GM18520 (cell line): ENCODE measurements around the gene FMN1.

Source experiments
- ATAC-seq: cut with Tn5 transposase; IDR thresholded peaks from one replicate; pipeline ENCODE4 v1.9.1; 2021; ENCODE audit not compliant: unreplicated experiment

Gene FMN1

DNA sequence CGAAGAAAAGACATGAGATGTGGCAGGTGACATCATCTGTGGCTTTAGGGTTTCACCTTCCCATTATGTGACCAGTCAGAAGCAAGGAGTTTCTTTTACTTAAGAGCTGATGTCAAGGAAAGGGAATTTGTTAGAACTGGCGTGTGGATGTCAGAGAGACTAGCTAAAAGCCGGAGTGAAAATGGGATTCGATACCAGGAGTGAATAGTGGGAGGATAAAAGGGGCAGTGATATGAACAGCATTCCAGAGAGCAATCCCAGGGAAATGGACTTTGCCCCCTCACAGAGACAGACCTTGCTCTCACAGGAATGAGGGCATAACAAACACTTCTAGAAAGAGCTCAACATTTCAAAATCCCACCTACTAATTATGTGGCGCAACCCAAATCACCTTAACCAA, 5.9 kb upstream of the FMN1 start:
- no peak for ATAC-seq

DNA sequence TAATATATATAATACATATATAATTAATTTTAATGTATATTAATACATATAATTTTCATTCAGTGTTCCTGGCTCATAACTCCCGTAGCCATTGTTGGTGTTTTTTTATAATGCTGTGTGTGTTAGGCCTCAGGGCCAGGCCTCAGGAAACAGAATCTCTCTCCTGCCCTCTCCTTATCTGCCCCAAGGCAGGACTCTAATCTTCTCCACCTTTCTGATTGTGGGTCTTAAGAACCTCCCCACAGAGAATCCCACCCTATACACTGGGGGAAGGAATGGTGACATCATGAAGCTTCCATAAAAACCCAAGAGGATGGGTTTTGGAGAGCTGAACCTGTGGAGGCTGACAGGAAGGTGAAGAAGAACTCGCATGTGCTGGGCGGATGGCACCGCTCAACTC, 4.0 kb upstream of the FMN1 start:
- ATAC-seq = no peak

DNA sequence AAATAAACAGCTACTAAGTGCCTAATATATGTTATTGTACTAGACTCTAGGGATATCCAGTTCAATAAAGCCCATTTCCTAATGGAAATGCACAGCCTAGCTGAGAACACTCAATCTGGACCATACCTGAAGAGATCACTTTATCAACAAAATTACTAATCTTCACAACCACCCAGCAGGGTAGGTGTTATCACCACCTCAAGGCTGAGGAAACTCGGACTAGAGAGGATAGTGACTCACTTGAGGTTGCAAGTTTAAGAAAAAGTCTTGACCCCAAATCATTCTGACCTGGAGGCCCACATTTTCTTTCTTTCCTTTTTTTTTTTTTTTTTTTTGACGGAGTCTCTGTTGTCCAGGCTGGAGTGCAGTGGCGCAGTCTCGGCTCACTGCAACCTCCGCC, 3.1 kb upstream of the FMN1 start:
- no peak for ATAC-seq

DNA sequence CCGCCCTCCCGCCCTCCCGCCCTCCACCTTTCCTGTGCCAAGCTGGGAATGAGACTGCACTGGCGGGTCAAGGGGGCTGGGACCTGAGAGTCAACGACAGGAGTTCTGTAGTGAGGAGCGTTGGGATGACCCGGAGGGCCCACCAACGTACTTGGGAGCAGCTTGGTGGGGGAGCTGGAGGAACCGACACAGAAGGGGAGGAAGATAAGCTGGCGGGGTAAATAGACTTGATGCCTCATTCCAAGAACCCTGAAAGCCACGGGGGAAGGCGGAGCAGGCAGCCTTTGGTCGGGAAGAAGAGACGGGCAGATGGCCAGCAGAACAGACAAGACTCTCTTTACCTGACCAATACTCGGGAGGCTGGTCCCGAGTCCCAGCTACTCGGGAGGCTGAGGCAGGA, 277 bp downstream of the FMN1 start:
- no peak for ATAC-seq

DNA sequence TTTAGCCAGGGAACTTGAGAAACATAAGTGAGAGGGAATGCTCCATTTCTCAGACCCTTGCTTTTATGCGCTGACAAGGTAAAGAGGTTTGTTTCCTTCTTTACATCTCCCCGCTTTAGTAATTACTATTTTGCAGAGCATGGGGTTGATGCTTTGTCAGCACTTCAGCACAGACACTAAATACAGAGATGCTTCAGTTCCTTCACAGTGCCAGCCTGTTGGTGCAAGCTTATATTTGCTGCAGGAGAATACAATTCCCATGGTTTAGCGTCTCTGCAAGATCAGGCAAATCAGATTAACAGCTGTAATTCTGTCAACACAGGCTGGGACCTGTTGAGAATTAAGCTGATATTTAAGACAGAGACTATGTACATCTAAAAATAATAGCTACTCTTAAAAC, 2.9 kb downstream of the FMN1 start:
- no peak for ATAC-seq

DNA sequence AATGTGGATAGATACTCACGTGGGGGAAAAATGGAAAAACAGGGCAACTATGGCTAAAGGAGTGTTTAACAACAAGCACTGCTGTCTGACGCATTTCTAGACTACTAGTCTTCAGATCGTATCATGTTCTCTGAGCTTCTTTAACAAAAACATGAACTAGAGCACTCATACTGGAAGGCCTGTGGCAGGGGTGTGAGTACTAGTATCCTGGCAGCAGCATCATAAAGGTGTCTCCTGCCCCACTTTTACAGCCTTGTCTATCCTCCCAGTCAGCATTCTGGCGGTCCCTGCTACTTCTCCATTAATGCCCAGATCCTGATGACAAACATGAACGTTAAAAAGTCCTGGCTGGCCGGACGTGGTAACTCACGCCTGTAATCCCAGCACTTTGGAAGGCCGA, 4.0 kb downstream of the FMN1 start:
- peak; percentile 44 for ATAC-seq

DNA sequence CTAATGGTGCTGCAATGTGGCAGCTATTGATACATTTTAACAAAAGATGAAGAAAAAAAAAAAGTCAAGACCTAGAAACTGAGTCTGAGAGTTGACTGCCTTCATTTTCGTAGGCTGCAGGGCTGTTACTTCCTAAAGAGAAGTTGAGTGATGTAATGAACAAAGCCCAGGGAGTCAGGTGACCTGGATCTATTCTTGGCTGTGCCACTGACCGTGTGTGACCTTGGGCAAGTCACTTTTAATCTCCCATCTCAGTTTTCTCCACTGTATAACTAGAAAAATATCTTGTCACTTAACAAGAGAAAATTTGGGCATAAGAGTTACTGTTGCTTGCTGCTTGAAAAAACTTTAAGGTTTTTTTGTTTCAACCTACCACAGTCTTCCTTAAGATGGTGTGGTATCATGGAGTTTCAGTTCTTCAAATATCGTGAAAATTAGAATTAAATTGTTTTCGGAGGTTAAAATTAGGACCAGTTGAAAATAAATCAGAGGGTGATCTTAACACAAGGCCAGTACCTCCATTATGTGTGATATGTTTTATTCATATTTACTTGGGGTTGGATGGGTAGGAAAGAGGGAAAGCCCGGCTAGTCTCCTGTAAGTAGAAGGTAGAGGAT, 5.8 kb downstream of the FMN1 start:
- ATAC-seq = peak; percentile 43

DNA sequence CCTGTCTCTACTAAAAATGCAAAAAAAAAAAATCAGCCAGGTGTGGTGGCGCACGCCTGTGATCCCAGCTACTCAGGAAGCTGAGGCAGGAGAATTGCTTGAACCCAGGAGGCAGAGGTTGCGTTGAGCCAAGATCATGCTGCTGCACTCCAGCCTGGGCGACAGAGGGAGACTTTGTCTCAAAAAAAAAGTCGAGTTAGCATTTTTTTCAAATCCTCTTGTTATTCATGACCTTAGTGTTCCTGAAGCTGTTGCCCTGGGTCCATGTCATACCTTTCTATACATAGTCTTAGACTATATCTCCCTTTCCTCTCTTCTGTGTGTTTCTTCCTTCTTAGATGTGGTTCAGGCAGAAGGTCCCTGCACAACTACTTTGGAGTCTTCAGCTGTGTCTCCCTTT, 6.4 kb downstream of the FMN1 start:
- no peak for ATAC-seq

DNA sequence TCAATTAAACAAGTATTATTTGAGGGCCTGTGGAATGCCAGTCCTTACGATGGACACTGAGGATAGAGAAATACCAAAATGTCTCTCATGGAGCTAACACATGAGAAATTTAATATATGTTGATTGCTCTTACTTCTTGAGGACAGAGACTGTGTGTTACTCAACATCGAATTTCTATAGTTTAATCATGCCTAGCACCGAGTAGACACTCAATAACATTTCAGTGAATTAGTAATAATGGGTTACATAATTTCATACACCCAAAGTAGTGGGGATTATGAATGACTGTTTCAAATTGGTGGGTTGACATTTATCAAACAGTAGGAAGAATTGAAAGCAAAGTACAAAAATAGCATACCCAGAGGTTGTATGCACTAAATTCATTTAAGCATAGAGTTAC, 11.2 kb downstream of the FMN1 start:
- ATAC-seq = no peak

DNA sequence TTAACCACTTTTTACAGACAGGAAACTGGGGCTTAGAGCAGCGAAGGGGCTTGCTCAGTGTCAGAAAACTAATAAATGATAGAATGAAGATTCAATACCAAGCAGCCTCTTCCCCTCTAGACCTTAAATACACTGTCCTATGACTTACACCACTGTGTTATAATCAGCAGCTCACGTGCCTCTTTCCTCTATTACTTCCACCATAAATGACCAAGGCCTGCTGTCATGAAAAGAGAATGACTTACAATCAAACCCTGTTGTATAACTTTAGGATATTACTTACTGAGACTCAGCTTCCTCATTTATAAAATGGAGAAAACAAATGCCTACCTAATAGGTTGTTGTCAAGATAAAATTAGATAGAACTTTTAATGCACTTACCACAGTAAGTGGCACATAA, 11.6 kb downstream of the FMN1 start:
- ATAC-seq = no peak

DNA sequence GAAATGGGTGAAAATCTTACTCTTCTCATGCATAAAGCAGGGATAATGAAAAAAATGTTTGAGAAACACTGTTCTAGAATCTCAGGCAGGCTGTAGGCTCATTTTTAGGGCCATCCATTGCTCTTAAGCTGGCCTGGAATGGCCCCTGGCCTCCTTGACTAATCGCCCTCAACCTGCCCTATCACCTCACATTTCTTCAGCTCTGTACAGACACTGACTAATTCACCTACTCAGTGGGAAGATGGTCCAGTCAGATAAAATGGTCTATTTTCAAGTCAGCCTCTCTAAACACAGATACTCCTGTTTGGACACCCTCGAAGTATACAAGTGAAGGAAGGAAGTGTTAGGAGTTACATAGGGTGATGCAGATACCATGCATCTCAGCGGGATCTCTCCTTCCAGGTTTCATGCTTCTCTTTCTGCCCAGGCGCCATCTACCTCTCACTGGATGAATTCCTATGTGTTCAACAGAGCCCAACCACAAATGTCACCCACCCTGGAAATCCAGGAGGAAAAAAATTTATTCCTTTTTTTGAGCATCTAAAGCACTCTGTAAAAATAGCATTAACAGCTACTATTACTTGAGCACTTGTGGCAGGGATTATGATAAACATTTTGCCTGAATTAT, 12.1 kb downstream of the FMN1 start:
- ATAC-seq = no peak

DNA sequence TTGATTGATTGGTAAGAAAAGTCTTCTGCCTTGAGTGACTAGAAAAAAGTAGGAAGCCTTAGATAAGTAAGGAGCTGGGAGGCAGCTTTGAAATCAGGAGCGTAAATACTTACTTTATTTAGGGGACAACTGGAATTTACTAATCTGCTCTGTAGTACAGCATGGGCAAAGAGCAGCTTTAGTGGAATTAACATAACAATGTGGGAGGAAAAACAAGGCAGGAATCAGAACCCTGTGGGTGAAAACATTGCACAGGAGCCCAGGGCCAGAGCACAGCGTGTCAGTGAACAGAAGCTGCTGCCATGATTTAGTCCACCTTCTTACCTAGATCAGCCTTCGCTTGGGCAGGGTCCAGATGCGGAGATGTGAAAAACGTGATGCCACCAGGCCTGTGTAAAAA, 14.6 kb downstream of the FMN1 start:
- ATAC-seq = no peak

DNA sequence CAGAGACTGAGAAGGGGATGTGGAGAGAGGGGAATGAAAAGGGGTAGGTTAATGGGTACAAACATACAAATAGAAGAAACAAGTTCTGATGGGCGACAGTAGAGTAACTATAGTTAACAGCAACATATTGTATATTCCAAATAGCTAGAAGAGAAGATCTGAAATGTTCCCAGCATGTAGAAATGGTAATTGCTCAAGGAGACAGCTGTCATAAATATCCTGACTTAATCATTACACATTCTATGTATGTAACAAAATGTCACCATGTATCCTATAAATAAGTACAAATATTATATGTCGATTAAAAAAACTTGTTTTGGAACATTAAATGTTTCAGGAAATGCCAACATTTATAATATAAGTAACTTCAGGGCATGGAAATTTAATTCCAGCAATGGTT, 23.3 kb downstream of the FMN1 start:
- ATAC-seq = no peak

DNA sequence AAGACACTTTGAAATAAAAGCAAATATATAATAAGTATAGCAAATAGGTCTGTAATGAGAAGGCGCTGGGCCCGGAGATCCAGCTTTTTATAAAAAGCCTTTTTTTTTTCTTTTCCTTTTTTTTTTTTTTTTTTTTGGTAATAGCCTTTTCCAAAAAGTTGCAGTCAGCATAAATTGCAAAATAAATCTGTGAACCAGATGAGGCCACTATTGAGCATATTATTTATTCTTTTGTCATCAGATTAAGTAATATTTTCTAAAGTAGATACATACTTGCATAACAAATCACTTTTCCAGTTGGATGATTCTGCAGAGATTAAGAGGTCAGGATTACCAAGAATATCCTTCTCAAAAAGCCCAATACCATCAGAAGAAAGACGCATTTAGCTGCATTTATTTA, 24.9 kb downstream of the FMN1 start:
- no peak for ATAC-seq

DNA sequence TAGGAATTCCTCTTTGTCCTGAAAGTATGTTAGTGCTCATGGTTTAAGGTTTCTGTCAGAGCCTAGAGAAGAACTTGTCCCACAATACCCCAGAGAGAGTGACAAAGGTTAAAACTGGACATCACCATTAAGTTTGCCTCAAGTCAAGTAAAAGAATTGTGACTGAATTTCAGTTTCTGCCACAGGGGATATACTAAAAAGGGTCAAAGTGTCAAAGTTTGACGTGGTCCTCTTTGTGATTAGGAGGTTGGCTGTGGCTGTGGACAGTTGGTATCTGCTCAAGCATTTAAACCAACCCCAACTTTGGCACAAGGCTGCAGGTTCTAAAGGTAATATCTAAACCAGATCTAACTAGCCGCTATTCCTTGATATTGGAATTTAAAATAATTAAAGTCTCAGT, 26.1 kb downstream of the FMN1 start:
- ATAC-seq = peak; percentile 56

DNA sequence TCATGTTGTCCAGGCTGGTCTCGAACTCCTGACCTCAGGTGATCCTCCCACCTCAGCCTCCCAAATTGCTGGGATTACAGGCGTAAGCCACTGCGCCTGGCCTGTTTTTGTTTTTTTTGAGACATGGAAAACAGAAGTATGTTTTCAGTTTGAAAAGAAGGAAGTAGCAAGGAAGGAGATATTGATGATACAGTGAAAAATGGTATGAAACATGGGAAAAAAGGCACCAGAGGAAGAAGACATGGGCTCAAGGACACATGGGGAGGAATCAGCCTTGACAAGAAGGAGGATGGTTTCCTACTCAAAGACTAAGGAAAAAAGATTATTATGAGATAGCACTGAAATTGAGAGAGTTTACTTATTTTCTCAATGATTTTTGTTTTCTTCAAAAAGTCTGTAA, 30.7 kb downstream of the FMN1 start:
- no peak for ATAC-seq

DNA sequence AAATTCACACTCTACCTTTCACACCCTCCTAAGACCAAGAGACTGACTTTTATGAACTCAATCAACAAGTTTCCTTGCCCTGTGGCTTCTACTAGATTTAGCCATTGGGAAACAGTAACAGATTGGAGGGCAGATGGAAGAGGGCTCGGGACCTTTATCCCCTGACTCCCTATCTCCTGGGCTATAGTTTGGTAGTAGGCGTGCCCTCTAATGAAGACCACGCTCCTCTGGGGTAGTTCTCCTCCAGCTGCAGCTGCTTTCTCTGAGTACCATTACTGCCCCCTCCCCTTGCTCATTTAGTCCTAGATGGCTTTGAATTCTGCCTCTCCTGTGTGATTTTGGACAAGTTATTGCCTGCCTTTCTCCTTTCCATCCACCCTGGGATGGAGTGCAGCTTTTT, 33.3 kb downstream of the FMN1 start:
- ATAC-seq = no peak

DNA sequence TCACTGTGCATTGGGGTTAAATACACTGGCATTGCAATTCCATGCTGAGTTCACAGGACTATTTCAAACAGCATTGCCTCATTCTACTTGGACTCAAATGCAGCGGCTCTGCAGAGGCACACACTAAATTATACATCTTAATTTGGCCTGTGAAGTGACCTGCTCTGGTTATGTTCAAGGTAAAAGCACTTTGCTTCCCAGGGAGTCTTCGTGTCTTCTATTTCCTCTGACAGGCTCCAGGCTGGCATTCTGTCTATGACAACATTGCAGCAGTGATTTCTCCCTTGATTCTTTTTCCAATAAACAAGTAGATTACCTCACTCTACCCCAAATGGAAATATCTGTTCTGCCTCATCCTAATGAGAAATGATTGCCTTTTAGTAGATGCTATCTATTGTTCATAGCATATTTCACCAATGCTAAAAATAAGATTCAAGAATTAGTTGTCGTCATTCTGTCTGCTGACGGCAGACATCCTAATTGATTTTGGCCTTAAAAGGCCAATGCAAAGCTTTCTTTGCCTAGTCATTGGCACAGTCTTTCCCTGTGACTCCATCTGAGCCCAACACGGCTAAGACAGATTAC, 33.8 kb downstream of the FMN1 start:
- no peak for ATAC-seq

DNA sequence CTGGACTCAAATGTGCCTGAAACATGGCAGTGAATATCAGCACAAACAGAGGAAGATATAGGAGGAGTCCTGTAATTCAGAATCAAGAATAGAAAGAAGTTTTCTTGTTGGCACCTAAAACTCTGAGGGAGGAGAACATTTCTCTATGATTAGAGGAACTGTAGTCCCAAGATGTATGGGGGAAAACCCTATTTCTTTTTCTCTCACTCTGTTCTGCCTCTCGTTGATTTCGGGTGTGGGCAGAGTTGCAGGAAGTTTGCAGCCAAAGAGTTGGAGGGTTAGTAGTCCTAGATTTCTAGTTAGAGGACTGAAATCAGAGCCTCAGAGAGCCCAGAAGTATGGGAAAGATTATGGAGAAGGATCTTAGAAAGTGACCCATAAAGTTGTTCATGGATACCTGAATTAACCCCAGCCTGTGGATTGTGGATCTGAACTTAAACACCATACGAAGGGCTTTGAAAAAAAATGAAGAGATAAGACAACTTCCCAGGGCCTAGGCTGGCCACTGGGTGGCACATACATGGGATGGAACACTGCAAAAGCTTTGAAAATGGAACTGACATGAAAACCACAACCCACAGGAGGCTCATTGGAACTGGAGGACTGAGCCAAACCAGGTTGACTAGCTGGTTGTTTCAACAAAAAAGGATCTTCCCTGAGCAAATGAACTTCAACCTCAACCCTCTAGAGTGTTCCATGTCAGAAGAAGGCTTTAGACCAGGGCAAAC, 34.6 kb downstream of the FMN1 start:
- no peak for ATAC-seq

DNA sequence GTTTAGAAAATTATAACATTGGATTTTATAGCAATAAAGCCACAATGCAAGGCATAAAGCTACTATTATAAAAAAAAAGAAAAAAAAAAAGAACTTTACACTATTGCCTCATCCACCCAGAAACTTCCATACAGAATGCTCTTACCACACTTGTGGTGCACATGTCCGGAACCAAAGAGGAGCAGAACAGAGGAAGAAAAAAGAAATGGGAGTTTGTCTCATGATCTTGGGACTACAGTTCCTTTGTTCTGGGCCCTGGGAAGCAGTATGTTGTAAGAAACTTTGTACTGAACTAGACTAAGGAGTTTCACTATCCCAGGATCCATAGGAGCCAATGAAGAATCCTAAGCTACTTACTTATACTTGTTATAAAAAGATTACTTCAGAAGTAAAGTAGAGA, 36.1 kb downstream of the FMN1 start:
- no peak for ATAC-seq

DNA sequence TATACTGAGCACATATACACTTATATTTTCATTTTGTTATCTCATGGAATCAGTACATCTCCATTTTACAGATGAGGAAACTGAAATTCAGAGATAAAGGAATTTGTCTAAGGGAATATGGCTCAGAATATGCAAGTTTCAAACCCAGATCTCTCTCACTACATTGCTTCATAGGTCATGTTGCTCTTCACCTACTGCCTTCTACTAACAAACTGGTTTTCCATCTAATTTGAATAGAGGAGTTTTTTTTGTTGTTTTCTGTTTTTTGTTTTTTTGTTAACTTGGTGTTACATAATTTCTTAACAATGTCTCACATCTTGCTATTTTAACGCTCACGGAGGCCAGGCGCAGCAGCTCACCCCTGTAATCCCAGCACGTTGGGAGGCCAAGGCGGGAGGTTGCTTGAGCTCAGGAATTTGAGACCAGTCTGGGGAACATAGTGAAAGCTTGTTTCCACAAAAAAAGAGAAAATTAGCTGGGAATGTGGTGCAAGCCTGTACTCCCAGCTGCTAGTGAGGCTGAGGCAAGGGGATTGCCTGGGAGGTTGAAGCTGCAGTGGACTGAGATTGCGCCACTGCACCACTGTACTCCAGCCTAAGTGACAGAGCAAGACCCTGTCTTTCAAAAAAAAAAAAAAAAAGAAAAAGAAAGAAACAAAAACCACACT, 37.0 kb downstream of the FMN1 start:
- no peak for ATAC-seq
